H1 (cell line): ENCODE measurements around the gene NFATC1. TPM values are rescaled to one million over a fixed set of nuclear protein-coding genes. Genes with fewer than 3 reads are reported as not detected.

ENCODE experiments used
- CHD1 ChIP-seq: IDR thresholded peaks from 2 replicates; pipeline ENCODE4 v1.6.1; 2012; ENCODE audit warnings: low read depth, low read length, improper control_type of control experiment
- CHD7 ChIP-seq: fragments of 300-600 bp; sonication (generic); IDR thresholded peaks from 2 replicates; pipeline ENCODE4 v1.7.1; 2012; ENCODE audit warnings: low read length, moderate library complexity, mild to moderate bottlenecking, inconsistent platforms; ENCODE audit not compliant: insufficient replicate concordance
- CTBP2 ChIP-seq: IDR thresholded peaks from 2 replicates; pipeline ENCODE4 v1.7.0; 2011; ENCODE audit warnings: borderline replicate concordance, mild to moderate bottlenecking, moderate library complexity, mixed read lengths, low read length; ENCODE audit not compliant: insufficient read depth, insufficient read length
- SP2 ChIP-seq: IDR thresholded peaks from 2 replicates; pipeline ENCODE4 v1.6.1; 2012; ENCODE audit warnings: mild to moderate bottlenecking, low read length, inconsistent platforms
- SRF ChIP-seq: IDR thresholded peaks from 2 replicates; pipeline ENCODE4 v1.6.1; 2011; ENCODE audit warnings: mild to moderate bottlenecking, low read depth, low read length, moderate library complexity
- polyA plus RNA-seq, 7 experiments: library from polyadenylated mRNA; depleted of rRNA in 3 of 7; stranded (reverse) in 5 of 7; unstranded in 2 of 7; fragments of >200 nt in 5 of 7; fragments of 200-250 nt in 2 of 7; gene quantifications; 1 replicate in 5 of 7; 2 replicates in 1 of 7; 4 replicates in 1 of 7; pipeline versions ENCODE4 v1.2.1 to v1.2.3, GENCODE V29; 2011 to 2013; ENCODE audit warnings: missing spikeins in 2 of 7, mixed read lengths in 2 of 7
- total RNA-seq: library from RNA; stranded (reverse); fragmentation: NEBNext Ultra II Directional; extraction: Animal tissue kit (Norgen Biotek cat#: 25700); gene quantifications from 2 replicates; pipeline ENCODE4 v1.2.1, GENCODE V29; 2021

NFATC1 gene
- total and polyA plus RNA-seq, 2 of the 8 experiments (the other 6 are each of a cell fraction or from before 2014, with no cell fraction given), result 2.0 to 6.6 TPM

DNA sequence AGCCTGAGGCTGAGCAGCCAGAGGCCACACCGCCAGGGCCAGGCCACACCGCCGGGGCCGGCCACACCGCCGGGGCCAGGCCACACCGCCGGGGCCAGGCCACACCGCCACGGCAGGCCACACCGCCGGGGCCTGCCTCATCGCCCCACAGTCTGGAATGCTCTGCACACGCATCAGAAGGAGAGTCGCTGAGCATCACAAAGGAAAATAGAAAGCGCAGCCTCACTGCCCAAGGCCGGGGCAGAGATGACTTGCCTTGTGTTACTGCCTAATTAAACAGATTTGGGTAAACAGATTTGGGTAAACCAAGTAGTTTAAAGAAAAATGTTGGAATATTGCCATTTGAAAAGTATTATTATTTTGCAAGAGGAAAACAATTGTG lies 10.4 kb upstream of the NFATC1 start (continued):
- no peak for TF ChIP-seq CHD7
- no peak for TF ChIP-seq CTBP2
- TF ChIP-seq CHD1, result no peak
- no peak for TF ChIP-seq SRF
- TF ChIP-seq SP2, result no peak
